ENCODE measurements around the gene CDKN2AIP. TPM values are rescaled to one million over a fixed set of nuclear protein-coding genes. Genes with fewer than 3 reads are reported as not detected.

CDKN2AIP gene
- total and polyA plus RNA-seq, 10 of the 15 experiments (the other 5 are each of a cell fraction or from before 2014, with no cell fraction given): 6.0 to 22.7 (median 15.9) TPM

- TF ChIP-seq IRF3 (IDR thresholded peaks at IDR 0.05) (no peak), BACH1 (IDR thresholded peaks at IDR 0.05; ENCODE audit: borderline replicate concordance) (no peak)
Observed at GRCh38 chr4:183448436-183448835, 4.0 kb downstream of the CDKN2AIP start (continued).

- Histone ChIP-seq H3K36me3 (ENCODE audit: control insufficient read depth in 2 of 2, insufficient read depth in 2 of 2, low read length in 1 of 2) (peaks cover 4 to 13% of the 10 kb centered on the region in 2 experiments; a peak in 3 of 4 replicates), H3K4me2 (ENCODE audit: control insufficient read depth, insufficient read depth) (no peak overlapping the region), H4K20me1 (ENCODE audit: control insufficient read depth, insufficient read depth) (no peaks in the 10 kb centered on the region), H3K79me2 (ENCODE audit: control insufficient read depth, insufficient read depth, low read length) (peaks cover 27% of the 10 kb centered on the region), H2AFZ (ENCODE audit: control insufficient read depth, low read depth, low read length) (no peak overlapping the region), H3K27me3 (replicated peaks in 1 of 2; ENCODE audit: control insufficient read depth in 2 of 2, insufficient read depth in 2 of 2, low read length in 1 of 2) (no peaks in the 10 kb centered on the region), H3K9ac (ENCODE audit: control insufficient read depth, insufficient read depth, low read length) (no peak overlapping the region), H3K9me3 (replicated peaks; ENCODE audit: control insufficient read depth, insufficient read depth, low read length) (no peaks in the 10 kb centered on the region), H3K4me3 (no peak overlapping the region), H3K4me1 (ENCODE audit: control insufficient read depth, insufficient read depth, low read length) (peaks cover 7% of the 10 kb centered on the region), H3K27ac (ENCODE audit: control insufficient read depth, insufficient read depth) (no peak overlapping the region)
- 90% methylated on average over 5 of the region's 5 CpGs for WGBS (ENCODE audit: insufficient coverage, insufficient replicate concordance, low lambda C conversion rate, missing lambda C conversion rate)
- in situ Hi-C loops (cut with MboI) (no loop called here), intact Hi-C loops (cut with micrococcal nuclease; ENCODE audit: unreplicated experiment) (no loop called here)
- ChIA-PET SMC1A (ENCODE audit: uncharacterized antibody, unreplicated experiment) (interaction anchor here (1.0 kb wide), 1 partner anchor 15 kb away, joined by 3 read pairs; no protein-coding TSS in a partner anchor), RAD21 (ENCODE audit: unreplicated experiment) (no interaction called here), POLR2A (no interaction called here), CTCF (interaction anchor here (1.2 to 1.3 kb wide), 2 partner anchors 13 to 20 kb away, joined by 3 read pairs; no protein-coding TSS in a partner anchor)
- no peak for FAIRE-seq
- ATAC-seq: no peak
- no TSS peak for BruUV-seq (replicated peaks)
- no peak for DNase-seq (ENCODE audit: low read depth, low spot score)
- no peak for TF ChIP-seq MTA3 (IDR thresholded peaks at IDR 0.05; ENCODE audit: borderline replicate concordance, low read length)
- no peak for TF ChIP-seq REST (IDR thresholded peaks at IDR 0.05; ENCODE audit: low read depth, low read length)
- TF ChIP-seq MLLT1 (IDR thresholded peaks at IDR 0.05): no peak
- TF ChIP-seq PAX5 (IDR thresholded peaks at IDR 0.05; ENCODE audit: borderline replicate concordance, low read depth, low read length): no peak
- TF ChIP-seq CREB1 (IDR thresholded peaks at IDR 0.05; ENCODE audit: low read depth): no peak
- no peak for TF ChIP-seq CBX5 (IDR thresholded peaks at IDR 0.05; ENCODE audit: low read depth)
- TF ChIP-seq STAT1 (conservative IDR thresholded peaks at IDR 0.05): no peak
- no peak for TF ChIP-seq KAT2A (conservative IDR thresholded peaks at IDR 0.05; ENCODE audit: control insufficient read depth, low read depth, low read length)
- no peak for TF ChIP-seq SMC3 (IDR thresholded peaks at IDR 0.05; ENCODE audit: borderline replicate concordance, low read length)
- TF ChIP-seq TCF7 (IDR thresholded peaks at IDR 0.05; ENCODE audit: borderline replicate concordance): no peak
Observed at GRCh38 chr4:183449193-183449882, 4.9 kb downstream of the CDKN2AIP start.

All from GM12878 (cell line).